ENCODE results near the gene PRG2. TPM values are rescaled to one million over a fixed set of nuclear protein-coding genes. Genes with fewer than 3 reads are reported as not detected.
A peak's percentile ranks its signal among the peaks of the same experiment; 100 is the strongest.
"Not testable (repeated sequence)": the region's sequence is repeated elsewhere in the genome, so short reads cannot be mapped to it uniquely, and the experiment has no call there.

PRG2 gene
- total RNA-seq, 1 experiment from 2014 or later: not detected

DNA sequence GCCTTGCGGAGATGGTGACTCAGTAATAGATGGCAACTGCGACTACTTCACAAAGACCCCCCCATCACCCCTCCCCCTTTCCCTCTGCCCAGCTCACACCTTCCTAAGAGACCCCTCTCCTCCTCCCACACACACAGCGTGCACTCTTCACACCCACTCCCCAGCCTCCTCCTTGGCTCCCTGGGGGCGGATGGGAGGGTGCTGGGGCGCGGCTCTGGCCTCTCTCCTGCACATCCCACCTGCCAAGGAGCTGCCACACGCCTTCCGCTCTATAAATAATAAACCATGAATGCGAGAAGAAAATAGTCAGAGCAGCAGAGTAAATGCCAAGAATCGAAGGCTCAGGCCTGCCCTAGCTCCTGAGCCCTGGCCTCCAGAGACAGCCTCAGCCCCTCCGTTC is 47.7 kb downstream of the PRG2 start:
- no peak for DNase-seq (ENCODE audit: low read depth, low spot score)
- in situ Hi-C loops (cut with HindIII; ENCODE audit: low pct_unique_long_range_greater_than_20kb, low sequenced_read_pairs): no loop called here

DNA sequence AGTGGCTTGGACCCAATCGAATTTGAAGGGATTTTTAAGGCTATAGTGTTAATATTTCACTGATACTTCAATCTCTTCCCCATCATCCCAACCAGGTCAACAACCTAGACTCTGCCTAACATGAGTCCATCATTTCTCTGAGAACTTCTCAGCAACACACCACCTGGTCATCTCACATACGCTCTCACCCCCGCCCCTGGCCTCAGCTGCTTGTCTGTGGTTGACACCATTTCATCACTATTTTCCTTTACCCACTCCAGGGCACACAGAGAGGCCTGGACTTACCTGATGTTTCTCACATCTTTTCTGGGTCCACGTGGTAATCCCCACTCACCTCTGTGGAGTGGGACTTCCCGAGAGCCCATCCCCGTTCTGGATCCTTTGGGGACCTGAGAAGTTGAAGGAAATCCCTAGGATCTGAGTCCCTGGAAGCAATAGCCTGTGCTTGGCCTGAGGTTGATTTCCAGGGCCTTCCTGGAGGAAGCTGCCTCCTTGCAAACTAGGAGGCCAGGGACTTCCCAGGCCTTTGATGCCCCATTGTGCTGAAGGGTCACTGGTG is 49.1 kb downstream of the PRG2 start:
- in situ Hi-C loops (cut with HindIII; ENCODE audit: low pct_unique_long_range_greater_than_20kb, low sequenced_read_pairs): no loop called here
- no peak for DNase-seq (ENCODE audit: low read depth, low spot score)

DNA sequence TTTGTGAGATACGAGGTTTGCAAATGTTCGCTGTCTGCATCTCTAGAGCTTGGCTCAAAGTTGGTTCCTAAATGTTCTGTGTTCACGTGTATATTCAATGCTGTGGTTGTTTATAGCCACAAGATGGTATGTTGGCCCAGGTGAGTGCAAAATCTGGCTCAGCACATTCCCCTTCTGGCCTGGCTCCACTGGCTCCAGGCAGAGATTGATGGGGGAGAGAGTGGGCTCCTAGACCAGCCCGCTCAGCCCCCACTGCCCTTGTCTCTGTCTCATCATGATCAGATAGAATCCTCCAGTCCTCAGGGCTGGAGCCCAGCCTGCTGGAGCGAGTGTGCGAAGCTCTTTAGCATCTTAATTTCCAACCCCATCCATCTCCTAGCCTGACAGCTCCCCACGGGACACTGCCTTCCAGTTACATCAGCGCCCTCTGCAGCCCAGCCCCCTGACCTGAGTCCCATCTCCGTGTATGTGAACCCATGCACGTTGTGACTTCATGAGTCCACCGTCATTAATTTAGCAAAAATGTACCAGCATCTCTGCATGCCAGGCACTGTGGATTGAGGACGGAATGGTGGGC is 50.3 kb downstream of the PRG2 start:
- peak; percentile 52 for DNase-seq (ENCODE audit: low read depth, low spot score)
- in situ Hi-C loops (cut with HindIII; ENCODE audit: low pct_unique_long_range_greater_than_20kb, low sequenced_read_pairs): no loop called here

DNA sequence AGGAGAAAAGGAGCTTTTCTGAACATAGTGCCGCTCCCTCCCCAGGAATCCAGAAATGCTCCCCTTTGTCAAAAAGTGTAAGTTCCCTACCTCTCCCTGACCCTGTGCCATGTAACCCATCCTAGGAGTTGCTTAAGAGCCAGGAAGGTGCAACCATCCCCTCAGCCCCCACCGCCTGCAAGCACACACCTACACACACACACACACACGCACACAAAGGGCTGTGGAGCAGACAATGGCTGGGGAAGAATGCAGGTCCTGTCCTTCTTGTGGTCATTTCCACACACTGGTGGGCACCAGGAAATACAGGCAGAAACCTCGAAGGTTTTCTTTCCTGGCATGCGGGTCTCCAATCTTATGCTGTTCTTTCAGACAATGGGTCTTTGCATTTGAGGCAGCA is 51.1 kb downstream of the PRG2 start:
- DNase-seq (ENCODE audit: low read depth, low spot score): no peak
- in situ Hi-C loops (cut with HindIII; ENCODE audit: low pct_unique_long_range_greater_than_20kb, low sequenced_read_pairs): no loop called here

DNA sequence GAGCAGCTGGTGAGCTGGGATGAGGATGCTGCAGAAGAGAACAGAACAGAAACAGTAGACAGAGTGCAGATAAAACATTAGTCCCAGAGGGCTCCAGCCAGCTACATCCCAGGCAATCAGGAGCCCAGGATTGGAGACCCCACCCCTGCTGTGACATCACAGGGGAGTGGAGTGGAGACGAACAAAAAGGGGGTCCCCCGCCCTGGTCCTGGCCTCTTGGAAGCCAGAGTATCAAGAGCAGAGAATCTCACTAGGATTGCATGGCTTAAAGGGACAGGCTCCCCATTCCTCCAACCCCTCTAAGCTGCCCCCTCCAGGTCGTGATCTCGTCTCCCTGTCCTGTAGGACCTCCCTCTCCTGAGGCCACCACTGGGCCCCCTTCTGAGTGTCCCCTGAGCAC is 52.3 kb downstream of the PRG2 start, which contains the start of gene P2RX3:
Gene P2RX3, plus strand, starts transcription at position 211 of the 400 bp plus-strand sequence. CDS start 199 bp downstream, outside the sequence.
- DNase-seq (ENCODE audit: low read depth, low spot score): no peak
- in situ Hi-C loops (cut with HindIII; ENCODE audit: low pct_unique_long_range_greater_than_20kb, low sequenced_read_pairs): no loop called here

DNA sequence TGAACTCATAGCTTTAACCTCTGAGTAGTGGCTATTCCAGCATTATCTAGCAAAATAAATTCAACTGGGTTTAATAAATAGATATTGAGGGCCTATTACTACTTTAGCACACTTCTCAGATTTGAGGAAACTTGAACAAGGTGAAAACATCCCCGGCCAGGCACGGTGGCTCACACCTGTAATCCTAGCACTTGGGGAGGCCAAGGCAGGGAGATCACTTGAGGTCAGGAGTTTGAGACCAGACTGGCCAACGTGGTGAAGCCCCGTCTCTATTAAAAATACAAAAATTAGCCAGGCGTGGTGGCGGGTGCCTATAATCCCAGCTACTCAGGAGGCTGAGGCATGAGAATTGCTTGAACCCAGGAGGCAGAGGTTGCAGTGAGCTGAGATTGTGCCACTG is 53.6 kb downstream of the PRG2 start:
- in situ Hi-C loops (cut with HindIII; ENCODE audit: low pct_unique_long_range_greater_than_20kb, low sequenced_read_pairs); DNase-seq (ENCODE audit: low read depth, low spot score): not testable (repeated sequence)

Other genes starting within 250 kb of the PRG2 start
- gene LRRC55, start 208.7 kb downstream of the PRG2 start, total RNA-seq (2014; rRNA removed; shearing (Covaris generic)): not detected in 2 replicates
- gene APLNR, start 153.4 kb downstream of the PRG2 start, total RNA-seq (2014; rRNA removed; shearing (Covaris generic)): not detected in 2 replicates
- 8.1 and 9.0 TPM in 2 replicates for gene TNKS1BP1, start 65.7 kb downstream of the PRG2 start, total RNA-seq (2014; rRNA removed; shearing (Covaris generic))
- gene SSRP1, start 54.8 kb downstream of the PRG2 start, total RNA-seq (2014; rRNA removed; shearing (Covaris generic)): 71.2 and 76.2 TPM in 2 replicates
- gene P2RX3, start 52.3 kb downstream of the PRG2 start, total RNA-seq (2014; rRNA removed; shearing (Covaris generic)): not detected in 2 replicates
- gene PRG3, start 9.5 kb downstream of the PRG2 start, total RNA-seq (2014; rRNA removed; shearing (Covaris generic)): not detected in 2 replicates
- gene SLC43A3, start 36.5 kb upstream of the PRG2 start, total RNA-seq (2014; rRNA removed; shearing (Covaris generic)): 30.6 and 37.0 TPM in 2 replicates
- gene RTN4RL2, start 69.9 kb upstream of the PRG2 start, total RNA-seq (2014; rRNA removed; shearing (Covaris generic)): 0.29 and 1.1 TPM in 2 replicates
- 10.1 and 11.2 TPM in 2 replicates for gene SLC43A1, start 125.1 kb upstream of the PRG2 start, total RNA-seq (2014; rRNA removed; shearing (Covaris generic))
- gene TIMM10, start 140.1 kb upstream of the PRG2 start, total RNA-seq (2014; rRNA removed; shearing (Covaris generic)): 48.5 and 51.6 TPM in 2 replicates
- not detected in 2 replicates for gene SMTNL1, start 146.9 kb upstream of the PRG2 start, total RNA-seq (2014; rRNA removed; shearing (Covaris generic))
- gene UBE2L6, start 177.0 kb upstream of the PRG2 start, total RNA-seq (2014; rRNA removed; shearing (Covaris generic)): 17.0 and 22.4 TPM in 2 replicates
- gene SERPING1, start 207.0 kb upstream of the PRG2 start, total RNA-seq (2014; rRNA removed; shearing (Covaris generic)): not detected in 2 replicates